KMS-11 (cell line): ENCODE results near the gene ICAM1.

ENCODE experiments used
- H2AFZ ChIP-seq: fragments of 200-600 bp; sonication (generic); 2 replicates; pipeline ENCODE4 v1.6.1; 2016; ENCODE audit warnings: antibody characterized with exemption, mixed run types, low read depth
- H3K27ac ChIP-seq: fragments of 200-600 bp; sonication (generic); 2 replicates; pipeline ENCODE4 v1.6.1; 2016; ENCODE audit warnings: mild to moderate bottlenecking, mixed run types
- H3K27me3 ChIP-seq: fragments of 200-600 bp; sonication (generic); 2 replicates; pipeline ENCODE4 v1.6.1; 2017; ENCODE audit warnings: mild to moderate bottlenecking, low read depth, mixed run types, moderate library complexity; ENCODE audit not compliant: insufficient read depth
- H3K36me3 ChIP-seq: fragments of 200-600 bp; sonication (generic); 2 replicates; pipeline ENCODE4 v1.6.1; 2017; ENCODE audit warnings: mild to moderate bottlenecking, mixed run types; ENCODE audit not compliant: insufficient read depth
- H3K4me1 ChIP-seq: fragments of 200-600 bp; sonication (generic); 2 replicates; pipeline ENCODE4 v1.6.1; 2016; ENCODE audit warnings: mild to moderate bottlenecking, low read depth, mixed run types; ENCODE audit not compliant: poor library complexity, severe bottlenecking
- H3K4me2 ChIP-seq: fragments of 200-600 bp; sonication (generic); 2 replicates; pipeline ENCODE4 v1.7.0; 2016; ENCODE audit warnings: mild to moderate bottlenecking, mixed run types
- H3K4me3 ChIP-seq: fragments of 200-600 bp; sonication (generic); IDR thresholded peaks from 2 replicates; pipeline ENCODE4 v1.6.1; 2017; ENCODE audit warnings: low read depth, low read length, mixed read lengths; ENCODE audit not compliant: insufficient read depth
- H3K79me2 ChIP-seq: fragments of 200-600 bp; sonication (generic); 2 replicates; pipeline ENCODE4 v1.6.1; 2016; ENCODE audit warnings: low read depth, mixed run types; ENCODE audit not compliant: insufficient read depth
- H3K9ac ChIP-seq: fragments of 200-600 bp; sonication (generic); 2 replicates; pipeline ENCODE4 v1.6.1; 2016; ENCODE audit warnings: mild to moderate bottlenecking, mixed run types
- H4K20me1 ChIP-seq: fragments of 200-600 bp; sonication (generic); 2 replicates; pipeline ENCODE4 v1.6.1; 2016; ENCODE audit warnings: mild to moderate bottlenecking, mixed run types; ENCODE audit not compliant: insufficient read depth
- TF ChIP-seq, protein P1 (sequence below): fragments of 200-600 bp; sonication (generic); conservative IDR thresholded peaks from 2 replicates; pipeline ENCODE4 v1.6.1; 2017; ENCODE audit warnings: low read depth, mild to moderate bottlenecking, antibody characterized with exemption, low read length, moderate library complexity, mixed read lengths

ICAM1 gene

DNA sequence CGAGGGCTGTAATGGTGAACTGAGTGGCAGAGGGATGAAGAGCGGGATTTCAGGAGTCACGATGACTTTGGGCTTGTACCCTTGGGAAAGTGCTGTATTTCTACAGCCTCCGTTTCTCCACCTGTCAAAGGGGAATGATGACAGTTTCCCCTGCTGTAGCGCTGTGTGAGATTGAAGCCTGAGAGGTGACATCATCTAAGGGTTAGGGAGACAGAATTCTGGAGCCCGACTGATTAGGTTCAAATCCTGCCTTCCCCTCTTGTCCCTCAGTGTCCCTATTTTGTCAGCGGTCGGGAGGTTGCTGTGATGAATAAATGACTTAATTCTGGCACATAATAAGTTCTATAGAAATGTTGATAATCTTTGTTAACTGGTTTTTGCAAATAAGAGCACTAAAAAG is 18.2 kb upstream of the ICAM1 start:
- TF ChIP-seq, protein P1, sequence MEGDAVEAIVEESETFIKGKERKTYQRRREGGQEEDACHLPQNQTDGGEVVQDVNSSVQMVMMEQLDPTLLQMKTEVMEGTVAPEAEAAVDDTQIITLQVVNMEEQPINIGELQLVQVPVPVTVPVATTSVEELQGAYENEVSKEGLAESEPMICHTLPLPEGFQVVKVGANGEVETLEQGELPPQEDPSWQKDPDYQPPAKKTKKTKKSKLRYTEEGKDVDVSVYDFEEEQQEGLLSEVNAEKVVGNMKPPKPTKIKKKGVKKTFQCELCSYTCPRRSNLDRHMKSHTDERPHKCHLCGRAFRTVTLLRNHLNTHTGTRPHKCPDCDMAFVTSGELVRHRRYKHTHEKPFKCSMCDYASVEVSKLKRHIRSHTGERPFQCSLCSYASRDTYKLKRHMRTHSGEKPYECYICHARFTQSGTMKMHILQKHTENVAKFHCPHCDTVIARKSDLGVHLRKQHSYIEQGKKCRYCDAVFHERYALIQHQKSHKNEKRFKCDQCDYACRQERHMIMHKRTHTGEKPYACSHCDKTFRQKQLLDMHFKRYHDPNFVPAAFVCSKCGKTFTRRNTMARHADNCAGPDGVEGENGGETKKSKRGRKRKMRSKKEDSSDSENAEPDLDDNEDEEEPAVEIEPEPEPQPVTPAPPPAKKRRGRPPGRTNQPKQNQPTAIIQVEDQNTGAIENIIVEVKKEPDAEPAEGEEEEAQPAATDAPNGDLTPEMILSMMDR = no peak
- H3K4me1 ChIP-seq = peaks cover 28% of the 10 kb centered on the region
- H2AFZ ChIP-seq = peak overlapping the region; percentile 69

DNA sequence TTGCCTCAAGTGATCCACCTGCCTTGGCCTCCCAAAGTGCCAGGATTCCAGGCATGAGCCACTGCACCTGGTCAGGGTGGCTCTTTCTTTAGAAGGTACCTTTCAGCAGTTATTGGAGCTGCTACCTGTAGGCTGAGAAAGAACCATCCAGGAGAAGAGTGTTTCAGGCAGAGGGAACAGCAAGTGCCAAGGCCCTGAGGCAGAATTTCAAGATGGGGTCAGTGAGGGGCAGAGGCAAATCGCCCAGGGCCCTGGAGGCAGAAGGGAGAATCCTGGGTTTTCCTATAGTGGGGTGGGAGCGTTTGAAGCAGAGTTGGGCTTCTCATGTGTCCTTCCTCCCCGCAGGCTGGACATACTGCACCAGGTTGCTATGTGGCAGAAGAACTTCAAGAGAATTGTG is 16.7 kb upstream of the ICAM1 start:
- H3K27me3 ChIP-seq = no peaks in the 10 kb centered on the region
- TF ChIP-seq, protein P1 = no peak
- peaks cover 29% of the 10 kb centered on the region for H3K4me1 ChIP-seq
- no peak overlapping the region for H2AFZ ChIP-seq
- H4K20me1 ChIP-seq = no peaks in the 10 kb centered on the region
- no peak overlapping the region for H3K27ac ChIP-seq
- no peak overlapping the region for H3K4me2 ChIP-seq
- no peak overlapping the region for H3K9ac ChIP-seq
- H3K79me2 ChIP-seq = peaks cover 26% of the 10 kb centered on the region; the same call in 1 of the 2 replicates
- no peak overlapping the region for H3K4me3 ChIP-seq
- no peaks in the 10 kb centered on the region; the same call in 1 of the 2 replicates for H3K36me3 ChIP-seq

More for the DNA sequence above, 18.2 kb upstream of the ICAM1 start:
- H3K36me3 ChIP-seq = no peaks in the 10 kb centered on the region; the same call in 1 of the 2 replicates
- H4K20me1 ChIP-seq = no peaks in the 10 kb centered on the region
- peak overlapping the region; percentile 78 for H3K9ac ChIP-seq
- H3K4me2 ChIP-seq = peak overlapping the region; percentile 97
- no peaks in the 10 kb centered on the region for H3K27me3 ChIP-seq
- no peak overlapping the region for H3K4me3 ChIP-seq
- H3K27ac ChIP-seq = peak overlapping the region; percentile 51
- peaks cover 26% of the 10 kb centered on the region; the same call in 1 of the 2 replicates for H3K79me2 ChIP-seq

DNA sequence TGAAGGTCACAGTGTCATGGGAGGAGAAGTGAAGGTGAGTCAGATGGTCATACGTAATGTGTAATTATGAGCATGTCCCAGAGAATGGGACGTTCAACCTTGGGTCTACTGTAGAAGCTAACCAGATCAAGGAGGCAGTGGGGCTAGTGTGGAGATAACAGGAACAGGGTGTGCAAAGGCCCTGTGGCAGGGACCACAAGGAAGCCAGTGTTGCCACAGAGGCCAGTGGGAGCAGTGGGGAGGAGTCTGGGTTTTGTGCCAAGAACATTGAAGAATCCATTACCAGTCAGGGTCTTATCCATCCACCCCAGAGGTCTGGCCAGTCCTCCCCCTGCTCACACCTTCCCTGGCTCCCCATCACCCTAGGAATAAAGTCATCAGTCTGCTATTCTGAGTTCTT is 15.6 kb upstream of the ICAM1 start:
- Histone ChIP-seq H2AFZ (no peak overlapping the region), H3K36me3 (no peaks in the 10 kb centered on the region; the same call in 1 of the 2 replicates), H4K20me1 (no peaks in the 10 kb centered on the region), H3K79me2 (peaks cover 26% of the 10 kb centered on the region; the same call in 1 of the 2 replicates), H3K27ac (no peak overlapping the region), H3K4me3 (no peak overlapping the region), H3K27me3 (no peaks in the 10 kb centered on the region), H3K4me1 (peaks cover 24% of the 10 kb centered on the region), H3K4me2 (no peak overlapping the region), H3K9ac (no peak overlapping the region)
- TF ChIP-seq, protein P1 = no peak

DNA sequence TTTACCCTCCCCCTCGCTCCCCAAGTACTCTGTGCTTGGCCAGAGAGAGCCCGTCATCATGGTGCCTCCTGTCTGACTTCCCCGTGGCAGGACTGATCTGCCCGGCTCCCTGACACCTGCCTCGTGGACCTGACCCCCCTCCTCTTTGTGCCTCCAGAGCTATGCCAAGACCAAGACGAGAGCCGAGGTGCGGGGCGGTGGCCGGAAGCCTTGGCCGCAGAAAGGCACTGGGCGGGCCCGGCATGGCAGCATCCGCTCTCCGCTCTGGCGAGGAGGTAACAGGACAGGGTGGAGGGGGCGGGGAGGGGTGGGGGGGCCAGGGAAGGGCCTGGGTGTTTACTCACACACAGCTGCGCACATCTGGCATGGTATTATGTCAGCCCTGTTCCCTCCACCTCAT is 14.4 kb upstream of the ICAM1 start:
- Histone ChIP-seq H3K4me1 (peaks cover 21% of the 10 kb centered on the region), H3K27ac (no peak overlapping the region), H3K79me2 (peaks cover 26% of the 10 kb centered on the region; the same call in 1 of the 2 replicates), H3K27me3 (no peaks in the 10 kb centered on the region), H2AFZ (no peak overlapping the region), H3K36me3 (no peaks in the 10 kb centered on the region; the same call in 1 of the 2 replicates), H3K4me3 (no peak overlapping the region), H3K9ac (no peak overlapping the region), H3K4me2 (no peak overlapping the region), H4K20me1 (no peaks in the 10 kb centered on the region)
- TF ChIP-seq, protein P1 = no peak
